HG03103 (cell line): Measurements from ENCODE around the gene GSTA3.
"Not testable (repeated sequence)": the region's sequence is repeated elsewhere in the genome, so short reads cannot be mapped to it uniquely, and the experiment has no call there.

Experiments used
- ATAC-seq: cut with Tn5 transposase; IDR thresholded peaks from one replicate; pipeline ENCODE4 v1.9.1; 2021; ENCODE audit warnings: low read depth; ENCODE audit not compliant: unreplicated experiment

GSTA3 gene

GRCh38 chr6:52918027-52918686 lies 8.7 kb upstream of the GSTA3 start:
- ATAC-seq: not testable (repeated sequence)

GRCh38 chr6:52914516-52914915 lies 5.0 kb upstream of the GSTA3 start:
- no peak for ATAC-seq

GRCh38 chr6:52910091-52910490 lies 593 bp upstream of the GSTA3 start:
- ATAC-seq: no peak

- ATAC-seq: no peak
Observed at GRCh38 chr6:52909131-52909530, 367 bp downstream of the GSTA3 start.

- no peak for ATAC-seq
Observed at GRCh38 chr6:52908526-52908925, 972 bp downstream of the GSTA3 start.

- ATAC-seq: no peak
Observed at GRCh38 chr6:52904562-52905279, 4.8 kb downstream of the GSTA3 start.

- ATAC-seq: no peak
Observed at GRCh38 chr6:52900536-52900935, 9.0 kb downstream of the GSTA3 start.

- ATAC-seq: not testable (repeated sequence)
Observed at GRCh38 chr6:52895790-52896189, 13.7 kb downstream of the GSTA3 start.

- ATAC-seq: no peak
Observed at GRCh38 chr6:52894285-52894684, 15.2 kb downstream of the GSTA3 start.

GRCh38 chr6:52893803-52894202 lies 15.7 kb downstream of the GSTA3 start:
- no peak for ATAC-seq

GRCh38 chr6:52893221-52893620 lies 16.3 kb downstream of the GSTA3 start:
- ATAC-seq: no peak

GRCh38 chr6:52890018-52890417 lies 19.5 kb downstream of the GSTA3 start:
- no peak for ATAC-seq

- ATAC-seq: no peak
Observed at GRCh38 chr6:52887910-52888524, 21.5 kb downstream of the GSTA3 start.

- ATAC-seq: peak; percentile 98
Observed at GRCh38 chr6:52881996-52882841, 27.3 kb downstream of the GSTA3 start.

- ATAC-seq: no peak
Observed at GRCh38 chr6:52881662-52881995, 27.9 kb downstream of the GSTA3 start.

GRCh38 chr6:52877786-52878185 lies 31.7 kb downstream of the GSTA3 start:
- no peak for ATAC-seq

- ATAC-seq: no peak
Observed at GRCh38 chr6:52877168-52877567, 32.3 kb downstream of the GSTA3 start.

- no peak for ATAC-seq
Observed at GRCh38 chr6:52876056-52876787, 33.3 kb downstream of the GSTA3 start.

- ATAC-seq: no peak
Observed at GRCh38 chr6:52872031-52872430, 37.5 kb downstream of the GSTA3 start.

- no peak for ATAC-seq
Observed at GRCh38 chr6:52871621-52872020, 37.9 kb downstream of the GSTA3 start.
